ENCODE data around the gene TUBGCP4. TPM values are rescaled to one million over a fixed set of nuclear protein-coding genes. Genes with fewer than 3 reads are reported as not detected.

Gene TUBGCP4
- total and polyA plus RNA-seq, 10 of the 15 experiments (the other 5 are each of a cell fraction or from before 2014, with no cell fraction given) = 6.3 to 39.1 (median 24.8) TPM

DNA sequence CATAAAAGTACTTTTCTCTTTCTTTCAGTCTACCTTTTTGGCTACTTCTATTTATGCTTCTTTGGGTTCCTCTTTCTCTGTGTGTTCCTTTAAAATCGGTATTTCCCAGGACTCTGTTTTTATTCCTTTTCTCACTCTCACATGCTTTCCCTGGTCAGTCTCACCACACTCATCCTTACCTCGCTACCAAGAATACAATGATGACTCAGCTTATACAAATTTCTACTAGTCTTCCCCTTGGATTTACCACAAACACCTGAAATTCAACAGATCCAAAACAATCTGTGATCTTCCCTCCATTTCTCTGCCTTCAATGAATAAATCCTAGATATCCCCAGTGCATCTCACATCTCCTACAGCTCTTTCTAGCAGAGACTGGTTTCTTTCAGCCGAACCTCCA, 52.9 kb downstream of the TUBGCP4 start:
- Histone ChIP-seq H4K20me1 (ENCODE audit: control insufficient read depth, insufficient read depth) (no peaks in the 10 kb centered on the region), H3K27me3 (replicated peaks in 1 of 2; ENCODE audit: control insufficient read depth in 2 of 2, insufficient read depth in 2 of 2, low read length in 1 of 2) (no peaks in the 10 kb centered on the region), H2AFZ (ENCODE audit: control insufficient read depth, low read depth, low read length) (no peak overlapping the region), H3K79me2 (ENCODE audit: control insufficient read depth, insufficient read depth, low read length) (no peaks in the 10 kb centered on the region), H3K4me2 (ENCODE audit: control insufficient read depth, insufficient read depth) (no peak overlapping the region), H3K4me1 (ENCODE audit: control insufficient read depth, insufficient read depth, low read length) (no peaks in the 10 kb centered on the region), H3K27ac (ENCODE audit: control insufficient read depth, insufficient read depth) (no peak overlapping the region), H3K36me3 (ENCODE audit: control insufficient read depth in 2 of 2, insufficient read depth in 2 of 2, low read length in 1 of 2) (peaks cover 5 to 20% of the 10 kb centered on the region in 2 experiments), H3K9ac (ENCODE audit: control insufficient read depth, insufficient read depth, low read length) (no peak overlapping the region), H3K9me3 (replicated peaks; ENCODE audit: control insufficient read depth, insufficient read depth, low read length) (no peaks in the 10 kb centered on the region), H3K4me3 (no peak overlapping the region)
- FAIRE-seq (no peak), ATAC-seq (no peak), DNase-seq (ENCODE audit: low read depth, low spot score) (no peak)
- ChIA-PET CTCF (interaction anchor here (1.1 kb wide), 1 partner anchor 90 kb away, joined by 3 read pairs; no protein-coding TSS in a partner anchor), RAD21 (ENCODE audit: unreplicated experiment) (no interaction called here), POLR2A (no interaction called here), SMC1A (ENCODE audit: uncharacterized antibody, unreplicated experiment) (no interaction called here)
- in situ Hi-C loops (cut with MboI) (no loop called here), intact Hi-C loops (cut with micrococcal nuclease; ENCODE audit: unreplicated experiment) (no loop called here)
- TF ChIP-seq CHD1 (IDR thresholded peaks at IDR 0.05; ENCODE audit: low read depth, low read length) (no peak), TBL1XR1 (IDR thresholded peaks at IDR 0.05; ENCODE audit: low read depth, low read length) (no peak), TCF12 (IDR thresholded peaks at IDR 0.05; ENCODE audit: low read depth, low read length) (no peak), HCFC1 (IDR thresholded peaks at IDR 0.05; ENCODE audit: low read length) (no peak), E4F1 (IDR thresholded peaks at IDR 0.05; ENCODE audit: borderline replicate concordance, partially characterized antibody) (no peak), ZNF24 (IDR thresholded peaks at IDR 0.05) (no peak), CEBPB (IDR thresholded peaks at IDR 0.05; ENCODE audit: borderline replicate concordance in 1 of 2, low read depth in 2 of 2, low read length in 2 of 2) (no peak), CHD4 (IDR thresholded peaks at IDR 0.05) (no peak), REST (IDR thresholded peaks at IDR 0.05; ENCODE audit: low read depth, low read length) (no peak), NRF1 (conservative IDR thresholded peaks at IDR 0.05; ENCODE audit: low read depth, low read length) (no peak), POLR2A (IDR thresholded peaks at IDR 0.05; ENCODE audit: low read depth, low read length) (no peak)
- WGBS (ENCODE audit: insufficient coverage, insufficient replicate concordance, low lambda C conversion rate, missing lambda C conversion rate) = 94% methylated on average over 3 of the region's 3 CpGs
- no TSS peak for BruUV-seq (replicated peaks)

Data from GM12878 (cell line).